ENCODE results near the gene ZNF341.

The ZNF341 gene

GRCh38 chr20:33826270-33826897, 94.6 kb downstream of the ZNF341 start:
- no peak for DNase-seq

GRCh38 chr20:33827109-33827508, 95.3 kb downstream of the ZNF341 start:
- DNase-seq, result no peak

GRCh38 chr20:33827634-33828325, 96.0 kb downstream of the ZNF341 start:
- DNase-seq, result no peak

GRCh38 chr20:33828326-33828844, 96.6 kb downstream of the ZNF341 start:
- DNase-seq, result no peak

GRCh38 chr20:33828967-33829560, 97.3 kb downstream of the ZNF341 start:
- DNase-seq, result no peak

- no peak for DNase-seq
These were observed 97.8 kb downstream of the ZNF341 start for GRCh38 chr20:33829636-33830035.

- no peak for DNase-seq
These were observed 98.6 kb downstream of the ZNF341 start for GRCh38 chr20:33830371-33830770.

- DNase-seq, result no peak
These were observed 100.5 kb downstream of the ZNF341 start for GRCh38 chr20:33832103-33832804.

- DNase-seq, result no peak
These were observed 101.5 kb downstream of the ZNF341 start for GRCh38 chr20:33833333-33833732.

- DNase-seq, result no peak
These were observed 103.9 kb downstream of the ZNF341 start for GRCh38 chr20:33835615-33836172.

- DNase-seq, result no peak
These were observed 104.5 kb downstream of the ZNF341 start for GRCh38 chr20:33836277-33836676.

GRCh38 chr20:33837096-33837830, 105.5 kb downstream of the ZNF341 start:
- no peak for DNase-seq

GRCh38 chr20:33838035-33838864, 106.5 kb downstream of the ZNF341 start:
- no peak for DNase-seq

GRCh38 chr20:33839591-33839990, 107.8 kb downstream of the ZNF341 start:
- no peak for DNase-seq

GRCh38 chr20:33840160-33840559, 108.4 kb downstream of the ZNF341 start:
- DNase-seq, result no peak

- DNase-seq, result no peak
These were observed 109.1 kb downstream of the ZNF341 start for GRCh38 chr20:33840759-33841435.

GRCh38 chr20:33841436-33841799, 109.6 kb downstream of the ZNF341 start:
- DNase-seq, result no peak
